Activated T-cell treated with anti-CD3 and anti-CD28 coated beads, Interleukin-2, amount 50 U/mL, for 1 hour (primary cell): ENCODE results near the gene SLC39A6.
"Not testable (repeated sequence)": the region's sequence is repeated elsewhere in the genome, so short reads cannot be mapped to it uniquely, and the experiment has no call there.

Experiments
- DNase-seq: peaks from one replicate; pipeline ENCODE4 v3.0.0-alpha.2; 2020

The SLC39A6 gene

DNA sequence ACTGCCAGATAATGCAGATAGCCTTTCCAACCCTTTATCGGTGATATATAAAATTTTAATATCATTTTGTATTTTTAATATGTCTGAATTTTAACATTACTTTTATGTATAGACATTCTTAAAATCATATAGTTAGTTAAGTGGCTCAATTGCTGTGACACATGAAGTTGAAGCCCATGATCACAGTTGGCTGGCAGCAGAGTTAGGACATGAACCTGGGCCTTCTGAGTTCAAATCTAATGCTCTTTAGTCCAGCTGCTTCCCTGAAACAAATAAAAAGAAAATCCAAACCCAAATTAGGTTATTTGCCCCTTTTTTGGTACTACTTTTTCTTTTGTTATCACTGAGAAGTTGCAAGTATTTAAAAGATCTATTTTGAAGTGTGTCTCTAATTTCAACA is 6.1 kb upstream of the SLC39A6 start:
- no peak for DNase-seq

GRCh38 chr18:36132756-36133155 is 3.6 kb upstream of the SLC39A6 start:
- no peak for DNase-seq

GRCh38 chr18:36131692-36132483 is 2.7 kb upstream of the SLC39A6 start:
- DNase-seq: no peak

DNA sequence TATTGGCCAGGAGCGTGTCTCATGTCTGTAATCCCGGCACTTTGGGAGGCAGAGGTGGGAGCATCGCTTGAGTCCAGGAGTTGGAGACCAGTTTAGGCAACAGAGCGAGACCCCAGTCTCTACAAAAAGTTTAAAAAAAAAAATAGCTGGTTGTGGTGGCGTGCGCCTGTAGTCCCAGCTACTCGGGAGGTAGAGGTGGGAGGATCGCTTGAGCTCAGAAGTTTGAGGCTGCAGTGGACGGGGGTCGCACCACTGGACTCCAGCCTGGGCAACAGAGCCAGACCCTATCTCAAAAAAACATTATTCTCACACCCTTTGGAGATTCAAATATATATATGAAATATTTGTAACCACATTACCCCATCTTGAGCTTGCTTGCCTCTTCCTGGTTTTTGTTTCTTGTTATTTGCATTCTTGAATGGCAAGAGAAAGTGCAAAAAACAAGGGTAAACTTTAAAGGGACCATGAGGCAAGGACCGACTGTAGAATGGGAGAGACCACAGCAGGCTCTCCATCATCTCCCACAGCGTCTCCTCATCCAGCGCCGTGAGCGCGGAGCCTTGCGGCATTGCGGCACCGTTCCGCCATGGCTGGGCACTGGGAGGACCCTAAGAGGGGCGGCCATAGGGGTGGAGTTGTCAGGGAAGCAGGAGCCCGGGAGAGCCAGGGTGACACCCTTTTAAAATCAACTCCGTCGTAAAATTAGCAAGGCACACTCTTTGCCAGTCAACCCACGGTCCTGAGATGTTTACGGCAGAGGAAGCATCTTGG is 1.9 kb upstream of the SLC39A6 start:
- DNase-seq: no peak

DNA sequence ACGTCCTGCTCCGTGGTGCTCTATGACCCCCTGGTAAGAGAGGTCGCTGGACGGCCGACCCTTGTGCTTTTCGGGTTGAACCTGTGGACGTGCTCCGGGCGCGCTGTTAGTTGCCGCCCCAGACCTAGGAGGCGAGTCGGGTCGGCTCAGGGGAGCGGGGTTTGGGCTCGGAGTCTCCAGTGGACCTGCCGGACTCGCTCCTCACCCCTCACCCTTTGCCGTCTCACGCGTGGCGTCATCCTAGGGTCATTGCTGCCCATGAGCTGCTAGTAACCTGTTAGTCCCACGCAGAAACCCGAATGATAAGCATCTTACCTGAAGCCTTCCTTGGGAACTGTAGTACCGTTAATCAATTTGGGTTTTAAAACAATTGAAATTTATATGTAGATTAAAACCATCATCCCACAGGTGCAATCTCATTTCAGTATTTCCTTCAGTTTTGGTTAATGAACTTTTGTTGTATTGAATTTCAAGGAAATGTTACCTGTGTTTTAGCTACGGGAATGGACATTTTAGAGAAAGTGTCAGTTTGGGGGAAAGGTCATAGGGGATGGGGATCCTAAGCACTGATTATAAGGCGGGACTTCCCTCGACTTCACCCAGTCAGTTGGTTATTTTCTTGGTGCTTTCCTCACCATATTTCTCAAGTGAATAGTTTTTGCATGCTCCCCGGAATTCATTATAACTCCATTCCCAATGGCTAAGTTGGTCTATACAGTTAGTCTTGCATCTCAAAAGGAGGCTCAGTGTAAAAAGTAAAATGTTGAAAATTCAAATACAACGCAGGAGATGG is 1.1 kb upstream of the SLC39A6 start:
- no peak for DNase-seq

GRCh38 chr18:36128907-36129299 is 237 bp downstream of the SLC39A6 start:
- no peak for DNase-seq

- no peak for DNase-seq
These were observed 640 bp downstream of the SLC39A6 start for GRCh38 chr18:36128530-36128870.

- DNase-seq: no peak
These were observed 1.2 kb downstream of the SLC39A6 start for GRCh38 chr18:36127836-36128529.

- no peak for DNase-seq
These were observed 2.5 kb downstream of the SLC39A6 start for GRCh38 chr18:36126668-36127067.

DNA sequence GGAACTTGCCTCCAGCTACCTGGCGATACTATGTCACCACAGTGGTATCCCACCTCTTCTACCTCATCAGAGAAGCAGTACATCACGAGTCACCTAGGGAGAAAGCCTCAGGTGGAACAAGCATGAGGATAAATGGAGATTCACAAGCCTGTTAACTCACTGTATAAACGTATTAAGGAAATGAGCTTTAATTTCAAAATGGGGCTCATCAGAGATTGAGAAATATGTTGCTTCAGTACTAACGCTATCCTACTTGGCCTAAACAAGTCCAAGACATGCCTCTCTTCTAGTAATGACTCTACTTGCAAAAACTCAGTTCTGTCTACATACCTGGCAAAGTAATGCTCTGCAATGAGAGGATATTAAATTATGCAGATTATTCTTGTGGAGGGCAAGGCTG is 4.3 kb downstream of the SLC39A6 start:
- no peak for DNase-seq

DNA sequence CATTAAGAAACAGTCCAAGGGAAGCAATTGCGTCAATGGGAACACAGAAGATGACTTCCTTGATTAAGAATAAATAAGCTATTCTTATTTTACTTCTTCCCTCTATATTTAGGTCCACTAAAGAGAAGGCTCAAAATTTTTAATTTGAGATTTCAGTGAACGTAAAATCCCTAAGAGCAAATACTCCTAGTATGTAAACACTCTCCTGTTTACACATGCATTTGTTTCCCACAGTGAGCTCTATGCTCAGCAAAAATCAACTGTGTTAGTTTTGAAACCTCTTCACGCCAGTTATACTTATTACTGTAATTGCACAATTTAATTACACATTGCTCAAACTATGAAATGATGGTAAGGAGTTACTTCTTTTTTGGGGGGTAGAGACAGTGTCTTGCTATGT is 8.8 kb downstream of the SLC39A6 start:
- DNase-seq: no peak

- DNase-seq: not testable (repeated sequence)
These were observed 12.4 kb downstream of the SLC39A6 start for GRCh38 chr18:36116771-36117170.

DNA sequence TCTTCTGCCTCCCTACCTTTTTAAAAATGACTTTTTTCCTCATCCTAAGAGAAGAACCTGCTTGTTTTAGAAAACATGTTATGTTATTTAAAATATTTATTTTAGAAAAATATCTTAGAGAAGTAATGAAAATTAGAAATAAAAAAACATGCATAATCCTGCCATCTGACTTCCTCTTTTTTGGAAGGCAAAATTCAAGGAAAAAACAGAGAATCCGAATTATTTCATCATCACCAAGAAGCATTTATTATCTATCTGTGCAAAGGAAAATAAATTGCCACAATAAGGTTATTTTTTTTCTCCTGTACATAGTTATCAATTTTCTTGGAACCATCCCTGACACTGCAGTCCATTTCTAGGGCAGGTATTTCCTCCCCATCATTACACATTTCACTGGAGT is 14.4 kb downstream of the SLC39A6 start:
- no peak for DNase-seq

DNA sequence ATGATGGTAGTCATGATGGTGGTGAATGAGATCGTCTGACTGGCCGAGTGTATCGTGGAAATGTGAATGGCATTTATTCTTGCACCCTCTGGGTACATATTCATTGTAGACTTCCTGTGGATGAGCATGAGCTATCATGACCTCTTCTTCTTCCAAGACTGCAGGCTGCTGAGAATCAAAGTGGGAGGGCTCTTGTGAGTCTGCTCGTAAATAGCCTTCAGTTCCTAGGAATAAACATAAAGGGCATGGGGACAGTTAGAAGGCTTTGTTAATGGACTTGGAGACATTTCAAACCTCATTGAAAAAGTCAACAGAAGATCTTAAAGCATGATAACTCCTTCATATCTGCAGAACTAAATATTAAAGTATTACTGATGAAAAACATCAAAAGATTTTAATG is 14.9 kb downstream of the SLC39A6 start:
- no peak for DNase-seq

- no peak for DNase-seq
These were observed 16.8 kb downstream of the SLC39A6 start for GRCh38 chr18:36112302-36112701.

DNA sequence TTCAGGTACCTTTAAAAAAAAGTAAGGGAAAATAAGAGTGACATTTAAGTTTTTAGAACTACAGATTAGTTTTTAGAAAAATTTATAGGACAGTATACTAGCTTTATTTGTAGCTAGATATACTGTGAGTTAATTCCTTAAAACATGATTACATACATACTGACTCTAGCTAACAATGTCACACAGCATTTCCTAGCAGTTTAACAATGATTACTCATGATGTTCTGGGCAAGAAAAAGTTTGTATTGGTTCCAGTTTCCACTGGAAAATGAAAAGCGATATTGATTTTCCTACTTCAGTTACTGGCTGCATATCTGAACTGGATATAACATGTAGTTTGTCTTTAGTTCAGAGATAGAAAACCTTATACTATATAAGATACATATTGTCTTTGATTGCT is 19.4 kb downstream of the SLC39A6 start:
- no peak for DNase-seq

DNA sequence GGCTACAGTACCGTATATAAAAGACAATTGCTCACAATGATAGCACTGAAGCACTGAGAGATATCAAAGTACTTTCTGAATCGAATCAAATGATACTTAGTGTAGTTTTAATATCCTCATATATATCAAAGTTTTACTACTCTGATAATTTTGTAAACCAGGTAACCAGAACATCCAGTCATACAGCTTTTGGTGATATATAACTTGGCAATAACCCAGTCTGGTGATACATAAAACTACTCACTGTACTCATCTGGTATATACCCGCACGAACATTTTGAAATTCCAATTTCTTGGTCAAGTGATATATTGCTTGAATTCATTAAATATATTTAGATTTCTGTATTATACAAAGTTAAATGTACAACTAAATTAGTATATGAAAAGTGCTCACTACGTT is 20.5 kb downstream of the SLC39A6 start:
- DNase-seq: no peak

DNA sequence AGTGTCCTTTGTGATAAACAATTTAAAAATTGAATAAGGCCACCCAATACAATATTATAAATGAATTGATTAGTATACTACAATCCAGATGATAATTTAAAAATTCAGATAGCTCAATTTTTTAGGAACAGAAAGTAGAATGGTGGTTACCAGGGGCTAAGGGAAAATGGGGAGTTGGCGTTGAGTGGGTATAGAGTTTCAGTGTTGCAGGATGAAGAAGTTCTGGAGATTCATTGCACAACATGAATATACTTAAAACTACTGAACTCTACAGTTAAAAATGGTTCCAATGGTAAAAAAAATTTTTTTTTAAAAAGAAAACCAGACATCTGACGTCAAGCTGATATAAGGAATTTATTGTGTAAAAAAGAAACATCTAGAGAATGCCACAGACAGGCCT is 20.9 kb downstream of the SLC39A6 start:
- DNase-seq: no peak

DNA sequence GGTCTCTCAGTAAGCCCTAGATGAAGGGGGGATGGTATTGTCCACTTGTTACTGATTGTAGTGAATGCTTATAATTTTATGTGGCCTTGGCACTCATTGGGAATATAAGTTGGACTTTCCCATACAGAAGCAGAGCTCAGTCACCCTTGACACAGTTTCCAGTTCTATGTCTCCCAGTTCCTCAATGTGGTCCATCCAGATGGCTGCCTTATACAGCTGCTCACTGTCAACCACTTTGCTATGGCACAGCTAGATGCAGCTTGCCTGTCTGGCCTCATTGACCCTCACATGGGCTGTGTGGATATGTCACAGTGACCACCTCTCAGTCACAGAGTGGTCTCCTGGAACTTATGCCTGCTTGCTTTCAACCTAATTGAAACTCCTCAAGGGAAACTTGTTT is 21.7 kb downstream of the SLC39A6 start:
- no peak for DNase-seq

- DNase-seq: no peak
These were observed 24.4 kb downstream of the SLC39A6 start for GRCh38 chr18:36104749-36105148.

DNA sequence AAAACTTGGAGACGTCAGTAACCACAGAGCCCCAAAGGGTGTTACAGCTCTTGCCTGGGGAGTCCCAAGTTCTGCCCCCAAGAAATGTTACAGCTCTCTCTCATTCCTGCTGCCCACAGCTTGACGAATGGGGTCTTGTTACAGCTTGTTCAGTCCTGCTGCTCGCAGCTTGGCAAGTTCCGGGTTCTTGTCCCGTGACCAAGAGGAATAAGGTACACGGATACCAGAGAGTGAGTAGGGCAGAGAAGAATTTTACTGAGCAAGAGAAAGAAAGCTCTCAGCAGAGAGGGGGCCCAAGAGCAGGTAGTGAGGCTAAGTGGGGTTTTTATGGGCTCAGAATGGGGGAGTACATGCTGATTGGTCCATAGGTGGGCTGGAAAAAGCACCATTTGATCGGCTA is 27.2 kb downstream of the SLC39A6 start:
- no peak for DNase-seq

GRCh38 chr18:36099311-36099710 is 29.8 kb downstream of the SLC39A6 start:
- no peak for DNase-seq

- no peak for DNase-seq
These were observed 32.2 kb downstream of the SLC39A6 start for GRCh38 chr18:36096955-36097354.
